GM23338 (cell line): ENCODE results near the gene EEPD1. TPM values are rescaled to one million over a fixed set of nuclear protein-coding genes. Genes with fewer than 3 reads are reported as not detected.

Source experiments
- ATAC-seq: fragments of 200-7000 bp; cut with Tn5 transposase; 3 replicates; pipeline ENCODE4 v1.9.1; 2020
- DNase-seq: peaks from one replicate; pipeline ENCODE4 v3.0.0-alpha.2; 2015; ENCODE audit warnings: low spot score
- H2AFZ ChIP-seq: fragments of 200-600 bp; sonication (generic); 2 replicates; pipeline ENCODE4 v1.8.0; 2016; ENCODE audit warnings: antibody characterized with exemption, mild to moderate bottlenecking, moderate library complexity
- H3F3A ChIP-seq: fragments of 200-600 bp; sonication (generic); replicated peaks from 2 replicates; pipeline ENCODE4 v1.8.0; 2017; ENCODE audit warnings: antibody characterized with exemption, mixed run types, low read depth
- H3K27ac ChIP-seq: fragments of 200-600 bp; sonication (generic); 2 replicates; pipeline ENCODE4 v1.6.1; 2016; ENCODE audit warnings: low read depth
- H3K27me3 ChIP-seq: fragments of 200-600 bp; sonication (generic); 2 replicates; pipeline ENCODE4 v1.8.0; 2016; ENCODE audit warnings: mild to moderate bottlenecking, mixed run types, moderate library complexity; ENCODE audit not compliant: insufficient read depth
- H3K36me3 ChIP-seq: fragments of 200-600 bp; sonication (generic); 2 replicates; pipeline ENCODE4 v1.8.0; 2016; ENCODE audit warnings: mild to moderate bottlenecking; ENCODE audit not compliant: insufficient read depth
- H3K4me1 ChIP-seq: fragments of 200-600 bp; sonication (generic); 2 replicates; pipeline ENCODE4 v1.8.0; 2016; ENCODE audit warnings: mild to moderate bottlenecking, moderate library complexity; ENCODE audit not compliant: insufficient read depth
- H3K4me2 ChIP-seq: fragments of 200-600 bp; sonication (generic); 2 replicates; pipeline ENCODE4 v1.7.1; 2017; ENCODE audit warnings: mixed run types
- H3K4me3 ChIP-seq: fragments of 200-600 bp; sonication (generic); 2 replicates; pipeline ENCODE4 v1.6.1; 2016; ENCODE audit warnings: mixed run types
- H3K79me2 ChIP-seq: fragments of 200-600 bp; sonication (generic); replicated peaks from 2 replicates; pipeline ENCODE4 v1.8.0; 2017; ENCODE audit warnings: mild to moderate bottlenecking; ENCODE audit not compliant: insufficient read depth
- H3K9me2 ChIP-seq: fragments of 200-600 bp; sonication (generic); 2 replicates; pipeline ENCODE4 v1.8.0; 2017; ENCODE audit not compliant: insufficient read depth
- H4K20me1 ChIP-seq: fragments of 200-600 bp; sonication (generic); replicated peaks from 2 replicates; pipeline ENCODE4 v1.8.0; 2017; ENCODE audit warnings: mild to moderate bottlenecking; ENCODE audit not compliant: insufficient read depth
- H3K27ac Mint-ChIP-seq: 2 replicates; pipeline ENCODE4 v1.8.0; 2020; ENCODE audit warnings: inconsistent platforms, mild to moderate bottlenecking, moderate library complexity, mixed read lengths
- H3K27me3 Mint-ChIP-seq: 3 replicates; pipeline ENCODE4 v1.8.0; 2022; ENCODE audit warnings: low read depth, mild to moderate bottlenecking, moderate library complexity, mixed read lengths, inconsistent platforms; ENCODE audit not compliant: insufficient read depth, poor library complexity
- H3K36me3 Mint-ChIP-seq: 3 replicates; pipeline ENCODE4 v1.8.0; 2021; ENCODE audit warnings: low read depth, mild to moderate bottlenecking, inconsistent platforms, moderate library complexity, mixed read lengths
- H3K4me1 Mint-ChIP-seq: 3 replicates; pipeline ENCODE4 v1.8.0; 2020; ENCODE audit warnings: mild to moderate bottlenecking, inconsistent platforms, mixed read lengths
- H3K4me3 Mint-ChIP-seq: 3 replicates; pipeline ENCODE4 v1.8.0; 2021; ENCODE audit warnings: moderate library complexity, mild to moderate bottlenecking, inconsistent platforms, mixed read lengths
- H3K9me3 Mint-ChIP-seq: 3 replicates; pipeline ENCODE4 v1.8.0; 2020; ENCODE audit warnings: moderate library complexity, mild to moderate bottlenecking, inconsistent platforms, mixed read lengths
- CTCF ChIP-seq, 2 experiments: fragments of 200-600 bp in 1 of 2; sonication (generic) in 1 of 2; conservative IDR thresholded peaks; 2 replicates each; pipeline versions ENCODE4 v1.5.1 to v1.6.1; 2016 to 2017; ENCODE audit warnings: antibody characterized with exemption in 2 of 2, low read depth in 2 of 2, mild to moderate bottlenecking in 2 of 2, moderate library complexity in 1 of 2
- EZH2phosphoT487 ChIP-seq: fragments of 200-600 bp; sonication (generic); IDR thresholded peaks from one replicate; pipeline ENCODE4 v1.8.1; 2018; ENCODE audit warnings: antibody characterized with exemption; ENCODE audit not compliant: unreplicated experiment
- JUNB ChIP-seq: IDR thresholded peaks from one replicate; pipeline ENCODE4 v1.6.1; 2016; ENCODE audit warnings: antibody characterized with exemption; ENCODE audit not compliant: unreplicated experiment
- NANOG ChIP-seq: IDR thresholded peaks from 2 replicates; pipeline ENCODE4 v1.6.1; 2016; ENCODE audit warnings: antibody characterized with exemption, borderline replicate concordance
- POLR2AphosphoS5 ChIP-seq: IDR thresholded peaks from 2 replicates; pipeline ENCODE4 v1.6.1; 2016; ENCODE audit warnings: antibody characterized with exemption, low read depth
- REST ChIP-seq: IDR thresholded peaks from one replicate; pipeline ENCODE4 v1.6.1; 2018; ENCODE audit warnings: antibody characterized with exemption; ENCODE audit not compliant: unreplicated experiment
- STAT1 ChIP-seq: IDR thresholded peaks from one replicate; pipeline ENCODE4 v1.6.1; 2016; ENCODE audit warnings: antibody characterized with exemption; ENCODE audit not compliant: unreplicated experiment
- ZNF331 ChIP-seq: fragments of 250-450 bp; sonication (Bioruptor Pico); IDR thresholded peaks from 2 replicates; pipeline ENCODE4 v1.5.0; 2020; ENCODE audit warnings: low read depth, mild to moderate bottlenecking, moderate library complexity
- ZNF462 ChIP-seq: fragments of 250-450 bp; sonication (Bioruptor Pico); IDR thresholded peaks from 2 replicates; pipeline ENCODE4 v1.5.0; 2020; ENCODE audit warnings: mild to moderate bottlenecking, moderate library complexity
- polyA plus RNA-seq: library from polyadenylated mRNA; unstranded; fragments of >200 nt; fragmentation: Nextera tagmentation; extraction: Ambion mirVana; gene quantifications from 2 replicates; pipeline ENCODE4 v1.2.1, GENCODE V29; 2016
- total RNA-seq: library from RNA; depleted of rRNA; stranded (reverse); fragments of >200 nt; shearing (Covaris generic); gene quantifications from 2 replicates; pipeline ENCODE4 v1.2.3, GENCODE V29; 2014
- TF ChIP-seq, protein P1 (sequence below): IDR thresholded peaks from 2 replicates; pipeline ENCODE4 v1.6.1; 2016; ENCODE audit warnings: antibody characterized with exemption

The EEPD1 gene
- total and polyA plus RNA-seq, 2 experiments from 2014 or later = 4.1 to 17.1 TPM

- no peak for TF ChIP-seq ZNF462
- TF ChIP-seq, protein P1, sequence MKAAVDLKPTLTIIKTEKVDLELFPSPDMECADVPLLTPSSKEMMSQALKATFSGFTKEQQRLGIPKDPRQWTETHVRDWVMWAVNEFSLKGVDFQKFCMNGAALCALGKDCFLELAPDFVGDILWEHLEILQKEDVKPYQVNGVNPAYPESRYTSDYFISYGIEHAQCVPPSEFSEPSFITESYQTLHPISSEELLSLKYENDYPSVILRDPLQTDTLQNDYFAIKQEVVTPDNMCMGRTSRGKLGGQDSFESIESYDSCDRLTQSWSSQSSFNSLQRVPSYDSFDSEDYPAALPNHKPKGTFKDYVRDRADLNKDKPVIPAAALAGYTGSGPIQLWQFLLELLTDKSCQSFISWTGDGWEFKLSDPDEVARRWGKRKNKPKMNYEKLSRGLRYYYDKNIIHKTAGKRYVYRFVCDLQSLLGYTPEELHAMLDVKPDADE = no peak
- TF ChIP-seq JUNB = no peak
- TF ChIP-seq NANOG = no peak
- TF ChIP-seq CTCF (conservative IDR thresholded peaks at IDR 0.05; ENCODE audit: low read depth in 2 of 2) = no peak
- TF ChIP-seq EZH2phosphoT487 = no peak
- no peak for TF ChIP-seq REST
- TF ChIP-seq ZNF331 (CRISPR knock-in tag) = no peak
- TF ChIP-seq POLR2AphosphoS5 = no peak
- no peak for TF ChIP-seq STAT1
- Histone ChIP-seq H3K9me2 (no peaks in the 10 kb centered on the region), H3K79me2 (no peaks in the 10 kb centered on the region), H3K36me3 (no peaks in the 10 kb centered on the region), H3F3A (no peaks in the 10 kb centered on the region), H4K20me1 (no peaks in the 10 kb centered on the region), H3K4me3 (no peak overlapping the region), H3K4me1 (no peaks in the 10 kb centered on the region), H3K4me2 (no peak overlapping the region), H3K27ac (no peak overlapping the region), H2AFZ (no peak overlapping the region), H3K27me3 (no peaks in the 10 kb centered on the region)
- Mint-ChIP-seq H3K4me3 (no peak overlapping the region), H3K27ac (no peak overlapping the region), H3K4me1 (peaks cover 8% of the 10 kb centered on the region), H3K36me3 (no peaks in the 10 kb centered on the region), H3K9me3 (no peaks in the 10 kb centered on the region), H3K27me3 (peaks cover 3% of the 10 kb centered on the region)
- no peak for DNase-seq
- ATAC-seq = peak; percentile 29
Measured at GRCh38 chr7:36312915-36313334, 159.9 kb downstream of the EEPD1 start.
